DND-41 (cell line): ENCODE measurements around the gene CD81.

Experiments
- EZH2 ChIP-seq: IDR thresholded peaks from 3 replicates; pipeline ENCODE4 v1.6.1; 2012; ENCODE audit warnings: borderline replicate concordance, low read depth, mild to moderate bottlenecking, moderate library complexity, low read length, inconsistent platforms; ENCODE audit not compliant: severe bottlenecking
- TF ChIP-seq, protein P1 (sequence below): IDR thresholded peaks from 2 replicates; pipeline ENCODE4 v1.5.1; 2012; ENCODE audit warnings: borderline replicate concordance, low read length, moderate library complexity, mild to moderate bottlenecking; ENCODE audit not compliant: poor library complexity, severe bottlenecking; ENCODE audit errors: extremely low read depth

DNA sequence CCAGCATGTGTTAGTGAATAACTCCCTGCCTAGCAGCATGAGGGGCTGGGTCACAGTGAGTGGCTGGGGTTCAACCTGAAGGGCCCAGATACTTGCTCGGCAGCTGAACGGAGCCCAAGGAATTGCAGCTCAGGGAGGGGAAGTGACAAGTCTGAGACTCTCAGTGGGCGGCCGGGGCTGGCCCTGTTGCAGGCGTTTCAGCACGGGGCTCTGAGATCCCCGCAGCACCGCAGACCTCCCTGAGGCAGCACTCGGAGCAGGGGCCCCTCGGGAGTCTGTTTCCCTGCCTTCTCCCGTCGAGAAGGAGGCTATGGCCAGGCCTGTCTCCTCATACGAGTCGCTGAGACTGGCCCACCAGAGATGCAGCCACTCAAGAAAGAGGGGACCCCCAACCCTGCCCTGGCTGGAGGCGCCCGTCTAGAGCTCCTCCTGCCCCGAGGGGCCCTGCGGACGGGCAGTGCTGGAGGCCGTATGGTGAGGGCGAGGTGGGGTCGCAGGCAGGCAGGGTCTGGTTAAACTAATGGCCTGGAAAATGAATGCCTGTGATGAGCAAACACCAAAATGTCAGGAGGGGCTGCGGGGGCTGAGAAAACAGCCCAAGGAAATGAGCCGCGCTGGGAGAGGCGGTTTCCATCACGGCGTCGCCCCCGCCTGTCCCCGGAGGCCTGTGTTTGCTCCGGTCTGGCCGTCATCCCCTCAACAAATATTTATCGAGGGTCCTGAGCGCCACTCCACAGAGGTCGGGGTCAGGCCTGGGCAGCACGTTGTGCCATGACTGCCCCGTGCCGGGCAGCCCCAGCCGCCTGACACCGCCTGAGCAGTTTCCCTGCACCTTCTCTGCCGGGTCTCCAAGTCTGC lies 32.7 kb downstream of the CD81 start:
- TF ChIP-seq, protein P1, sequence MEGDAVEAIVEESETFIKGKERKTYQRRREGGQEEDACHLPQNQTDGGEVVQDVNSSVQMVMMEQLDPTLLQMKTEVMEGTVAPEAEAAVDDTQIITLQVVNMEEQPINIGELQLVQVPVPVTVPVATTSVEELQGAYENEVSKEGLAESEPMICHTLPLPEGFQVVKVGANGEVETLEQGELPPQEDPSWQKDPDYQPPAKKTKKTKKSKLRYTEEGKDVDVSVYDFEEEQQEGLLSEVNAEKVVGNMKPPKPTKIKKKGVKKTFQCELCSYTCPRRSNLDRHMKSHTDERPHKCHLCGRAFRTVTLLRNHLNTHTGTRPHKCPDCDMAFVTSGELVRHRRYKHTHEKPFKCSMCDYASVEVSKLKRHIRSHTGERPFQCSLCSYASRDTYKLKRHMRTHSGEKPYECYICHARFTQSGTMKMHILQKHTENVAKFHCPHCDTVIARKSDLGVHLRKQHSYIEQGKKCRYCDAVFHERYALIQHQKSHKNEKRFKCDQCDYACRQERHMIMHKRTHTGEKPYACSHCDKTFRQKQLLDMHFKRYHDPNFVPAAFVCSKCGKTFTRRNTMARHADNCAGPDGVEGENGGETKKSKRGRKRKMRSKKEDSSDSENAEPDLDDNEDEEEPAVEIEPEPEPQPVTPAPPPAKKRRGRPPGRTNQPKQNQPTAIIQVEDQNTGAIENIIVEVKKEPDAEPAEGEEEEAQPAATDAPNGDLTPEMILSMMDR = no peak
- TF ChIP-seq EZH2 = no peak
